NCI-H446 treated with DMSO at 0.1 percent for 48 hours (cell line): ENCODE results near the gene UGT2B17.
"Not testable (repeated sequence)": the region's sequence is repeated elsewhere in the genome, so short reads cannot be mapped to it uniquely, and the experiment has no call there.

Source experiments
- DNase-seq: peaks from one replicate; lab custom pipeline; 2025; lab: John Stamatoyannopoulos, UW

UGT2B17 gene

GRCh38 chr4:68569036-68569435, 7.1 kb downstream of the UGT2B17 start:
- DNase-seq: not testable (repeated sequence)

- DNase-seq: not testable (repeated sequence)
These were observed 7.6 kb downstream of the UGT2B17 start for GRCh38 chr4:68568535-68568934.

- DNase-seq: not testable (repeated sequence)
These were observed 9.8 kb downstream of the UGT2B17 start for GRCh38 chr4:68566364-68566763.

GRCh38 chr4:68565082-68565481, 11.0 kb downstream of the UGT2B17 start:
- DNase-seq: not testable (repeated sequence)

GRCh38 chr4:68560364-68561070, 15.6 kb downstream of the UGT2B17 start:
- DNase-seq: not testable (repeated sequence)

GRCh38 chr4:68553830-68554229, 22.3 kb downstream of the UGT2B17 start:
- not testable (repeated sequence) for DNase-seq

- DNase-seq: not testable (repeated sequence)
These were observed 23.0 kb downstream of the UGT2B17 start for GRCh38 chr4:68552818-68553811.

- not testable (repeated sequence) for DNase-seq
These were observed 33.4 kb downstream of the UGT2B17 start for GRCh38 chr4:68542742-68543141.

- no peak for DNase-seq
These were observed 39.7 kb downstream of the UGT2B17 start for GRCh38 chr4:68536375-68536774.

GRCh38 chr4:68535974-68536373, 40.1 kb downstream of the UGT2B17 start:
- DNase-seq: no peak

GRCh38 chr4:68522232-68522631, 53.9 kb downstream of the UGT2B17 start:
- DNase-seq: not testable (repeated sequence)

- DNase-seq: no peak
These were observed 55.1 kb downstream of the UGT2B17 start for GRCh38 chr4:68520985-68521384.

- no peak for DNase-seq
These were observed 57.2 kb downstream of the UGT2B17 start for GRCh38 chr4:68518889-68519288.

GRCh38 chr4:68505452-68505851, 70.7 kb downstream of the UGT2B17 start:
- not testable (repeated sequence) for DNase-seq

- not testable (repeated sequence) for DNase-seq
These were observed 71.3 kb downstream of the UGT2B17 start for GRCh38 chr4:68504836-68505235.

GRCh38 chr4:68503462-68503861, 72.7 kb downstream of the UGT2B17 start:
- DNase-seq: not testable (repeated sequence)

GRCh38 chr4:68499021-68499420, 77.1 kb downstream of the UGT2B17 start:
- DNase-seq: no peak

- no peak for DNase-seq
These were observed 77.6 kb downstream of the UGT2B17 start for GRCh38 chr4:68498413-68499007.

GRCh38 chr4:68494688-68495087, 81.4 kb downstream of the UGT2B17 start:
- DNase-seq: no peak

- DNase-seq: no peak
These were observed 85.2 kb downstream of the UGT2B17 start for GRCh38 chr4:68490826-68491457.

- no peak for DNase-seq
These were observed 86.8 kb downstream of the UGT2B17 start for GRCh38 chr4:68489338-68489737.
